Hematopoietic multipotent progenitor cell treated with erythropoietin and hydrocortisone succinate and interleukin-3 and kit ligand, for 8 days (in vitro differentiated cells): ENCODE data around the gene TRPM2.

ENCODE experiments used
- DNase-seq: peaks from one replicate; pipeline ENCODE4 v3.0.0-alpha.2; 2015

The TRPM2 gene

DNA sequence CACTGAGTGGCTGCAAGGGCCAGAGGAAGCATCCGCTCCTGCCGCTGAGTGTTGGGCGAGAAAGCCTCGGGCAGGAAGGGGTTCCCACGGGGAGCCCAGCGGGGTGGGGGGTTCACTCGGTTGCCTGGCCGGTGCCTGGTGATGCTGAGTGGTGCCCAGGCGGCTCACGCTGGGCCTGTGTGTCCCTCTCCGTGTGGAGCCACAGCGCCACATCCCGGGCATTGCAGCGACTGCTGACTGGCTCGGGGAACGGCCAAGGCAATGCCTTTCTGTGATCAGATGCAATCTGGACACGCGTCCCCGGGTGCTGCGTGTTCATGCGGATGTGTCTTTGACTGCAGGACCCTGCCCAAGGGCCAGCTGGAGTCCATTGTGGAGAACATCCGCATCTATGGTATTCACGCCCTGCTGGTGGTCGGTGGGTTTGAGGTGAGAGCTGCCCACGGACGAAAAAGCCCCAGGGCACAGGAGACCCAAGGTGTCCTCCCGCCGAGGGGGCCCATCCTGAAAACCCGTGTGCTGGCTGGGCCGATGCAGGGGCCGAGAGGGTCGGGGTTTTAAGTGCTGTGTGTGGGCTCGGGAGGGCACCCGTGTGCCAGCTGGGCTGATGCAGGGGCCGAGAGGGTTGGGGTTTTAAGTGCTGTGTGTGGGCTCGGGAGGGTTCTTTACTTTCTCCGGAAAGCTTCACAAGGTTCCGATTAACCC lies 30.6 kb upstream of the TRPM2 start:
- DNase-seq, result no peak

GRCh38 chr21:44323591-44323990 lies 29.8 kb upstream of the TRPM2 start:
- DNase-seq, result no peak

DNA sequence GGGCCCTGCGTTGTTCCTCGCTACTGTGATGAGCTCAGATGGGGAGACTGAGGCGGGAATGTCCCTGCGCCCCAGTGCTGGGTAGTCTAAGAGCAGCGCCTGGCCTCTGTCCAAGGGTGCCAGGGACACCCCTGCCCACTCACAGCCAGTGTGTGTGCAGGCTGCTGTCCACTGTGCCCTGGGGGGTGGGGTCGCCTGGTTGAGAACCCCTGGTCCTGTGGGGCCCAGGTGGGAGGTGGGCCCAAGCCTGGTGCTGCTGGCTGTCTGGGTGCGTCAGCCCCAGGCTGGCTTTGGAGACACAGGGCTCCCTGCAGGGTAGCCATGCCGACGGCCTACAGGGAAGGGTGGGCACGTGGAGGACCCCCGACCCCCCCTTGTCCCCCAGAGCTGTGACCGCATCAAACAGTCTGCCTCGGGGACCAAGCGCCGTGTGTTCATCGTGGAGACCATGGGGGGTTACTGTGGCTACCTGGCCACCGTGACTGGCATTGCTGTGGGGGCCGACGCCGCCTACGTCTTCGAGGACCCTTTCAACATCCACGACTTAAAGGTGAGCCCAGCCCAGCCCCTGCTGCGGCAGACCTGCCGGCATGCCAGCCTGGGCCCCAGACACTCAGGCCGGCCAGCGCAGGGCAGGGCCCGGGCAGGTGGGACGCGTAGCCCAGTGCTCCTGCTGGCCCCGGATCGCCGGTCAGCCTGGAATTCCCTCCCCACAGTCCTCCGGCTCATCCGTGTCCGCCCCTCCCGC lies 29.1 kb upstream of the TRPM2 start:
- no peak for DNase-seq

- no peak for DNase-seq
Observed at GRCh38 chr21:44324854-44325107, 28.6 kb upstream of the TRPM2 start.

- DNase-seq, result no peak
Observed at GRCh38 chr21:44325386-44326271, 27.8 kb upstream of the TRPM2 start.

DNA sequence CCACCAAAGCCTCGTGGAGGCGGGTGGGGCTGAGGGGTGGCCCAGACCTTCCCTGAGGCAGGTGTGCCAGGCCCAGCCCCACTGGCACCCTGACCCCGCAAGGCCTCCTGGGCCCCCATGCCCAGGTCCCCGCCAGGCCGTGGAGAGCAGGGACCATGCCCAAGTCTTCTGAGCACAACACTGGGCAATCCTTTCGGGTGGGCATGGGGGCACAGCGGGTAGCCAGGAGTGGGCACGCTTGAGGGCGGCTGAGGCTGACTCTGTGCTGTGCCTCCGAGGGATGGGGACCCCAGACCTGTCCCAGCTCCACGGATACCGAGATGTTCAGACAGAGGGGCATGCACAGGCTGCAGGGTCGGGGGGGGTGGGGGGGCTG lies 27.2 kb upstream of the TRPM2 start:
- no peak for DNase-seq

DNA sequence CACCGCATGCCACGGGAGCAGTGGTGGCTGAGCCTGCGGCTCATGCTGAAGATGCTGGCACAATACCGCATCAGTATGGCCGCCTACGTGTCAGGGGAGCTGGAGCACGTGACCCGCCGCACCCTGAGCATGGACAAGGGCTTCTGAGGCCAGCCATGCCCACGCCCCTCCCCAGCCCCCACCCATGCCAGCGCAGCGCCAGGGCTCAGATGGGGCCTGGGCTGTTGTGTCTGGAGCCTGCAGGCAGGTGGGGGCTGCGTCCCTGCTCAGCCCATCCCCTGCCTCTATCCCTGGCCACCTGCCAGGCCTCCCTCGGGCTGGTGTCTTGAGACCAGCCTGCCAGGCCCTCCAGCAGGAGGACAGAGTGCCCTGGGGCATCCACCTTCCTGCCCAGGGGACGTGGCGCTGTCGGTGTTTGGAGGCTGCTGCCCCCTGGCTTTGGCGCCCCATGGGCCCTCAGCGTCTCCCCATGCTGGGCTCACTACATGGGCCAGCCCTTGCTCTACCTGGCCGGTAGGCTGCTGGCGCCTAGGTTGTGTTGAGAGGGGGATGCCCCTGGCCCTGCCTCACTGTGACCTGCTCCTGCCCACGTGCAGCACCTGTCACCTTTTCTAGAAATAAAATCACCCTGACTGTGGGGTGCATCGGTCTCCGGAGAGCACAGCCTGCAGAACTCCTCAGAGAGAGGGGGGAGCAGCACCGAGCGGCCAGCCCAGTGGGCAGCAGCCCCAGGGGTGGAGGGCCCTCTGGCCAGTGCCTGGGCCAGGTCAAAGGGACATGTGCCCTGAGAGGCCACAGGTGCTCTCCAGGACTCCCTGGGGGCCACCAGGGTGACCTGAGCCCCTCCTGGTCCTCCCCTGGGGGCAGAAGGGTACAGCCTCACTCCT lies 26.5 kb upstream of the TRPM2 start:
- DNase-seq, result no peak

DNA sequence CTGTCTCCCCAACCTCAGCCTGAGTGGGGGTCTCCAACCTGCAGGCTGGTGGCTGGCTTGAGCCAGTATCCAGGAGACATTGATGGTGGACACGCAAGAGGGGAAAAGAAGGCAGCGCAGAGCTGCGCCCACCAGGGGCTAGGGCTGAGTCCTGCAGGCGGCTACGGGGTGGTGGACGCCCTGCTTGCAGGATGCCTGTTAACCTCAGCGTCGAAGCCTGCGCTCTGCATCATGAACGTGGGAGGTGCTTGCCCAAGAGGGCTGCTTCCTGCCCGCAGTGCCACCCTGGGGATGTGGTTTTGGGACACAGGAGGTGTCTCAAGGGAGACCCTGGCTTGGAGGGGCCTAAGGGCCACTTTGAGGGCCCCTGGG lies 25.8 kb upstream of the TRPM2 start:
- DNase-seq, result no peak

DNA sequence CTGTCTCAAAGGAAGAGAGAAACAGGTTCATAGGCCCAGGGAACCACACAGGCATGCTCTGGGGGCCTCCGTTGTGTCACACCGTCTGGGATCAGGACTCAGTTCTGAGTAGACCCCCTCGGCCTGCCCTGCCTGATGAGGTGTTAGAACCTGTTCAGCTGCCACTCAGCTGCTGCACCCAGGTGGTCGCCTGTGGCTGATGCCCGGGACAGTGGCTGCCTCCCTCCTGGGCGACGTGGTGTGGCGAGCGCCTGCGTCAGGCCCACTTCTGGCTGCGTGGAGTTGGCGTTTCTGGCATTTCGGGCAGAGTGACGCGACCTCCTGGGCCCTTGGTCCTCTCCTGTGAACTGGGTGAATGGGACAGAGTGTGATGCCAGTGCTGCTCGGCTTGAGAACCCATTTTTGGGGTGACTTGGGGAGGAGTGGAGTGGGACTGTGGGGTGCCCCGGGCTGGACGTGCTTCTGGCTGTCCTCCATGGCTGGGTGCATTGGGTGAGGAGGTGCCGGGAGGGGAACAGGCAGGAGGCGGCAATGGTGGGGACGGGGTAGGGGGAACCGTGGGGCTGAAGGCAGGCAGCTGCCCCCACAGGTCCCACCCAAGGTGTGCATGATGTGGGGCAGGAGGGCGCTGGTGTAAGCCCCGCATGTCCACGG lies 25.1 kb upstream of the TRPM2 start:
- no peak for DNase-seq

DNA sequence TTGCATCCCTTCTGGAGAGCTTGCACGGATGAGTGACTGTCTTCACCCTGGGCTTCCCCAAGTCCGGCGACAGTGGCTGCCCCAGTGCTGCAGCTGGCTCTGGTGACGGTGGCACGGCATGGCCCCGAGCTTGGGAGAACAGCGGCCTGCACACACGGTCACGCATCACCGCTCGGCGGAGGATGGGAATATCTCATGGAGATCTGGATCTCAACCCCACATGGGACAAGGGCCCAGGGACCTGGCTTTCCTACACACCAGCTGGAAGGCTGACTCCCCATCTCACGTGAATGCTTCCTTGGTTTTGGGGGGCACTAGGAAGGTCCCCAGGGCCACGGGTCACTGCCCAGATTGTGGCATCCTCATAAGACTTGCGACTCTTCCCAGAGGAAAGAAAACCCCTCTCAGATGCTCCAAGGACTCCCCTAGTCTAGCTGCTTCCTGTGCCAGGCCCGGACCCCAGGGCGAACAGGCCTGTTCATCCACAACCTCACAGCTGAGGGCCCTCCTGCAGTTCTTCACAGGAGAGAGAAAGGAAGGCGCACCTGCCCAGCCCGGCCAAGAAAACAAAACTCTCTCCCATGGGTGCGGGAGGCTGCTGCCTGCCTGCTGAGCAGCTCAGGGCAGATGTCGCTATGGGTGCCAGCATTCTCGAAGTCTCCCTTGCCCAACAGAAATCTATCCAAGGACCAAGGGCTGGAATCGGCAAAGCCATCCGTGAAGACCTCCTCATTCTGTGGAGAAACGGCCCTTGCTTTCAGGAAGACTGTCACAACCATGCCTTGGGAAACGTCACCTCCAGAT lies 24.1 kb upstream of the TRPM2 start:
- no peak for DNase-seq

- DNase-seq, result no peak
Observed at GRCh38 chr21:44329971-44330681, 23.3 kb upstream of the TRPM2 start.

DNA sequence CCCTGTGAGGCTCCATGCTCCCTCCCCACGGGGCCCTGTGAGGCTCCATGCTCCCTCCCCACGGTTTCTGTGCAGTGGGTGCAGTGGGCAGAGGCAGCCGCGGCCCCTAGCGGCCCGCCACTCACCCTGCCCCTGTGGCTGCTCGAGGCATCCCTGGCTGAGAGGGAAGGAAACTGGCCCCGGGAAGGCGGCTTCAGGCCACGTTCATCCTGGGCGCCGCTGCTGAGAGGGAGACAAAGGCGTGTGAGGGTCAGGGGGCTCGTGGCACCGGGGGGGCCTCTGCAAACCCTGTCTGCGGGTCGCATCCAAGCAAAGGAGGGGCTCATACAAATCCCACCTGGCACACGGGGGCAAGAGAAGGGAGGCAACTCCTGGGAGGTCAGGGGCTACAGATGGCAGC lies 22.7 kb upstream of the TRPM2 start:
- no peak for DNase-seq

DNA sequence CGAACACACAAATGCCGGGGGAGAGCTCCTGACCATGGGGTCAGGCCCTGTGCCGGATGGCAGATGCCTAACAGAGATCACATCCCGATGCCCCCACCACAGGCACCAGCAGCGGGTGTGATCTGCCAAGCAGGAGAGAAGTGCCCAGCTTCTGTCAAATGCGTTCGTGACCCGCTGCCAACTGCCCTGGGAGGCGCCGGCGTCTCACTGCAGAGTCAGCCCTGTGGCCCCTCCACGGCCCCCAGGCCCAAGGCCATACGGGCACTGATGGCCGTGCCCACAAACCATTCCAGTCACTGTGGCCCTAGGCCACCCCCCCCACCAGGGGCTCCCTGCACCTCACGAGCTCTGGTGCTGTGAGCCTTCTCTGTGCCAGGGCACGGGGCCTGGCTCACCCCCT lies 22.2 kb upstream of the TRPM2 start:
- no peak for DNase-seq

GRCh38 chr21:44331650-44332307 lies 21.6 kb upstream of the TRPM2 start:
- no peak for DNase-seq

- DNase-seq, result no peak
Observed at GRCh38 chr21:44332383-44332782, 21.0 kb upstream of the TRPM2 start.

DNA sequence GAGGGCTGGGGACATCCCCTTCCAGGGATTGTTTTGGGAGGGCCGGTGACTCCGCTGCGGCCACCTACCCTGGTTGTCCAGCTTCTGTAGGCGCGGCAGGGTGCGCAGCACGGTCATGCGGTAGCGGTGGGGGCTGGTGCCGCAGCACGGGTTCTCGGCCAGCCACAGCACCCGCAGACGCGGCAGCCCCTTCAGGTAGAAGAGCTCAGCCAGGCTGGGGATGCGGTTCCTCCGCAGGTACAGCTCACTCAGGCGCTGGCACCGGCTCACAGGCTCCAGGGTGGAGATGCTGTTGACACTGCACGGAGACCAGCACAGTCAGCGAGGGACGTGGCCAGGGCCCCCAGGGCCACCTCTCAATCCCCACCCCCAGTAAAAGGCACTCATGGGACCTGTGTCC lies 20.5 kb upstream of the TRPM2 start:
- DNase-seq, result no peak

GRCh38 chr21:44333509-44334328 lies 19.7 kb upstream of the TRPM2 start:
- DNase-seq, result no peak

- no peak for DNase-seq
Observed at GRCh38 chr21:44334329-44335030, 18.9 kb upstream of the TRPM2 start.
